ENCODE results near the gene CTBP2. TPM values are rescaled to one million over a fixed set of nuclear protein-coding genes. Genes with fewer than 3 reads are reported as not detected.

The CTBP2 gene
- polyA plus RNA-seq, 1 donor (not counting 4 experiments of a cell fraction or from before 2014, with no cell fraction given): 76.0 TPM

- Histone ChIP-seq H3K4me2 (ENCODE audit: control insufficient read depth, extremely low read depth, insufficient read depth, low read depth, low read length) (no peak overlapping the region), H3K4me3 (ENCODE audit: control insufficient read depth in 2 of 3, extremely low read depth in 1 of 3, insufficient read depth in 2 of 3, low read depth in 1 of 3, low read length in 3 of 3) (no peak overlapping the region), H3K27me3 (ENCODE audit: control insufficient read depth, extremely low read depth, insufficient read depth, low read length) (no peaks in the 10 kb centered on the region), H4K20me1 (ENCODE audit: control insufficient read depth, extremely low read depth, insufficient read depth, low read length) (no peaks in the 10 kb centered on the region), H3K9me1 (ENCODE audit: control insufficient read depth, extremely low read depth, insufficient read depth, low read length) (no peaks in the 10 kb centered on the region), H3K9ac (ENCODE audit: control insufficient read depth, extremely low read depth, insufficient read depth, low read length) (no peak overlapping the region), H3K4me1 (ENCODE audit: control insufficient read depth, extremely low read depth, insufficient read depth, low read length) (peaks cover 14% of the 10 kb centered on the region), H3K27ac (ENCODE audit: control insufficient read depth, insufficient read depth, low read length) (no peak overlapping the region), H3K9me3 (ENCODE audit: control insufficient read depth, low read depth, low read length) (no peaks in the 10 kb centered on the region), H3K36me3 (ENCODE audit: control insufficient read depth in 2 of 2, extremely low read depth in 1 of 2, insufficient read depth in 2 of 2, low read length in 2 of 2) (no peaks in the 10 kb centered on the region), H2AFZ (ENCODE audit: control insufficient read depth, low read length) (no peak overlapping the region), H3K79me2 (ENCODE audit: control insufficient read depth, insufficient read depth, low read length) (no peaks in the 10 kb centered on the region)
- TF ChIP-seq EZH2 (IDR thresholded peaks at IDR 0.05; ENCODE audit: low read length): no peak
- no peak for TF ChIP-seq CTCF (optimal IDR thresholded peaks at IDR 0.05 in 1 of 3, IDR thresholded peaks at IDR 0.05 in 1 of 3, conservative IDR thresholded peaks at IDR 0.05 in 1 of 3; ENCODE audit: extremely low read depth in 1 of 3, insufficient read depth in 2 of 3, low read length in 3 of 3)
- dilution Hi-C loops (cut with MboI; ENCODE audit: extremely low pct_ligation_motif_present, low sequenced_read_pairs): no loop called here
- no peak for DNase-seq (ENCODE audit: low read depth, low spot score)
- FAIRE-seq: no peak
Measured at GRCh38 chr10:125203186-125203800, 42.9 kb upstream of the CTBP2 start.

- H2AFZ ChIP-seq (ENCODE audit: control insufficient read depth, low read length): no peak overlapping the region
- dilution Hi-C loops (cut with MboI; ENCODE audit: extremely low pct_ligation_motif_present, low sequenced_read_pairs): no loop called here
- no peaks in the 10 kb centered on the region for H3K9me3 ChIP-seq (ENCODE audit: control insufficient read depth, low read depth, low read length)
- no peak overlapping the region for H3K4me2 ChIP-seq (ENCODE audit: control insufficient read depth, extremely low read depth, insufficient read depth, low read depth, low read length)
- DNase-seq (ENCODE audit: low read depth, low spot score) (no peak), FAIRE-seq (no peak)
- H3K9ac ChIP-seq (ENCODE audit: control insufficient read depth, extremely low read depth, insufficient read depth, low read length): no peak overlapping the region
- H4K20me1 ChIP-seq (ENCODE audit: control insufficient read depth, extremely low read depth, insufficient read depth, low read length): no peaks in the 10 kb centered on the region
- H3K79me2 ChIP-seq (ENCODE audit: control insufficient read depth, insufficient read depth, low read length): no peaks in the 10 kb centered on the region
- no peaks in the 10 kb centered on the region for H3K27me3 ChIP-seq (ENCODE audit: control insufficient read depth, extremely low read depth, insufficient read depth, low read length)
- no peak overlapping the region for H3K4me3 ChIP-seq (ENCODE audit: control insufficient read depth in 2 of 3, extremely low read depth in 1 of 3, insufficient read depth in 2 of 3, low read depth in 1 of 3, low read length in 3 of 3)
- peaks cover 14% of the 10 kb centered on the region for H3K4me1 ChIP-seq (ENCODE audit: control insufficient read depth, extremely low read depth, insufficient read depth, low read length)
- no peaks in the 10 kb centered on the region for H3K36me3 ChIP-seq (ENCODE audit: control insufficient read depth in 2 of 2, extremely low read depth in 1 of 2, insufficient read depth in 2 of 2, low read length in 2 of 2)
- TF ChIP-seq EZH2 (IDR thresholded peaks at IDR 0.05; ENCODE audit: low read length) (no peak), CTCF (optimal IDR thresholded peaks at IDR 0.05 in 1 of 3, IDR thresholded peaks at IDR 0.05 in 1 of 3, conservative IDR thresholded peaks at IDR 0.05 in 1 of 3; ENCODE audit: extremely low read depth in 1 of 3, insufficient read depth in 2 of 3, low read length in 3 of 3) (no peak)
- no peaks in the 10 kb centered on the region for H3K9me1 ChIP-seq (ENCODE audit: control insufficient read depth, extremely low read depth, insufficient read depth, low read length)
- no peak overlapping the region for H3K27ac ChIP-seq (ENCODE audit: control insufficient read depth, insufficient read depth, low read length)
Measured at GRCh38 chr10:125201791-125202622, 41.6 kb upstream of the CTBP2 start.

All from keratinocyte (primary cell).